K562 (cell line): ENCODE measurements around the gene NFILZ. TPM values are rescaled to one million over a fixed set of nuclear protein-coding genes. Genes with fewer than 3 reads are reported as not detected.

ENCODE experiments used
- ATAC-seq: fragments of 200-7000 bp; cut with Tn5 transposase; 3 replicates; pipeline ENCODE4 v1.9.1; 2020; ENCODE audit warnings: moderate library complexity
- BruUV-seq: library from RNA; stranded (reverse); fragments of 400-500 nt; replicated peaks from 2 replicates; lab custom pipeline; 2021; lab: Mats Ljungman, UMichigan
- CTCF ChIA-PET: fragments of 300-600 bp; formaldehyde crosslinking; extraction: SDS; loops from one replicate; lab custom pipeline; 2021; ENCODE audit warnings: low intra/inter-chr PET ratio; lab: Yijun Ruan, JAX
- POLR2A ChIA-PET: fragments of 300-600, 350-650 bp; sonication (Branson Sonifier 250); formaldehyde crosslinking; extraction: SDS; loops from one replicate; lab custom pipeline; 2021; ENCODE audit warnings: antibody characterized with exemption, inconsistent platforms; lab: Yijun Ruan, JAX
- DNase-seq, 4 experiments: peaks; one replicate each; pipeline versions ENCODE4 v3.0.0 to v3.0.0-alpha.2; 2011 to 2018; ENCODE audit warnings: low spot score in 3 of 4, mixed read lengths in 3 of 4; ENCODE audit errors: extremely low read depth in 1 of 4
- FAIRE-seq: peaks from 2 replicates; lab custom pipeline; 2011; peaks lifted over from hg19 to GRCh38; lab: Jason Lieb, UNC
- H2AFZ ChIP-seq: 2 replicates; pipeline ENCODE4 v1.6.0; 2011; ENCODE audit warnings: low read depth, low read length, control low read depth, inconsistent platforms
- H3K27ac ChIP-seq: fragments of 200-600 bp; 3 replicates; pipeline ENCODE4 v1.8.0; 2011; ENCODE audit warnings: low read depth, mild to moderate bottlenecking, control low read depth, inconsistent platforms, low read length, moderate library complexity, mixed read lengths; ENCODE audit errors: extremely low read depth
- H3K27me3 ChIP-seq, 2 experiments: fragments of 300-600 bp in 1 of 2; 2 replicates in 1 of 2; 3 replicates in 1 of 2; pipeline versions ENCODE4 v1.6.0 to v1.8.0; 2011; ENCODE audit warnings: inconsistent platforms in 2 of 2, low read length in 2 of 2, mild to moderate bottlenecking in 1 of 2, mixed read lengths in 1 of 2, moderate library complexity in 1 of 2; ENCODE audit not compliant: control insufficient read depth in 2 of 2, insufficient read depth in 2 of 2
- H3K36me3 ChIP-seq: fragments of 300-600 bp; 3 replicates; pipeline ENCODE4 v1.8.0; 2011; ENCODE audit warnings: mild to moderate bottlenecking, low read length, inconsistent platforms; ENCODE audit not compliant: control insufficient read depth, insufficient read depth
- H3K4me1 ChIP-seq, 2 experiments: fragments of 200-600 bp in 1 of 2; replicated peaks in 1 of 2; 2 replicates in 1 of 2; 3 replicates in 1 of 2; pipeline versions ENCODE4 v1.5.1 to v1.8.0; 2011; ENCODE audit warnings: inconsistent platforms in 2 of 2, low read length in 2 of 2, mild to moderate bottlenecking in 1 of 2, mixed read lengths in 1 of 2, moderate library complexity in 1 of 2; ENCODE audit not compliant: control insufficient read depth in 2 of 2, insufficient read depth in 2 of 2
- H3K4me2 ChIP-seq: 2 replicates; pipeline ENCODE4 v1.6.1; 2011; ENCODE audit warnings: low read length, control low read depth, inconsistent platforms, mixed read lengths; ENCODE audit not compliant: insufficient read depth
- H3K4me3 ChIP-seq: fragments of 200-600 bp; sonication (generic), shearing (Covaris generic); 2 replicates; pipeline ENCODE4 v1.5.1; 2016; ENCODE audit warnings: control low read depth, inconsistent platforms
- H3K79me2 ChIP-seq: fragments of 200-600 bp; 3 replicates; pipeline ENCODE4 v1.8.0; 2011; ENCODE audit warnings: low read length, inconsistent platforms; ENCODE audit not compliant: control insufficient read depth, insufficient read depth
- H3K9ac ChIP-seq, 2 experiments: 2 replicates each; pipeline versions ENCODE4 v1.6.0 to v1.6.1; 2011; ENCODE audit warnings: low read depth in 2 of 2, low read length in 2 of 2, control low read depth in 1 of 2, inconsistent platforms in 1 of 2, mild to moderate bottlenecking in 1 of 2, mixed read lengths in 1 of 2; ENCODE audit not compliant: insufficient read depth in 1 of 2
- H3K9me1 ChIP-seq: one replicate; pipeline ENCODE4 v1.6.0; 2011; ENCODE audit warnings: inconsistent platforms, mild to moderate bottlenecking, low read length, moderate library complexity; ENCODE audit not compliant: control insufficient read depth, insufficient read depth
- H3K9me3 ChIP-seq: replicated peaks from 2 replicates; pipeline ENCODE4 v1.5.1; 2011; ENCODE audit warnings: low read depth, low read length, inconsistent platforms; ENCODE audit not compliant: control insufficient read depth, insufficient read depth
- H4K20me1 ChIP-seq: replicated peaks from 2 replicates; pipeline ENCODE4 v1.6.1; 2011; ENCODE audit warnings: low read length, inconsistent platforms, mixed read lengths; ENCODE audit not compliant: control insufficient read depth, insufficient read depth
- EZH2 ChIP-seq: IDR thresholded peaks from 2 replicates; pipeline ENCODE4 v1.6.1; 2012; ENCODE audit warnings: low read depth, mild to moderate bottlenecking, inconsistent platforms, low read length, borderline replicate concordance
- FOXA1 ChIP-seq: fragments of 450-650 bp; IDR thresholded peaks from 2 replicates; pipeline ENCODE4 v1.6.1; 2016; ENCODE audit warnings: mild to moderate bottlenecking, borderline replicate concordance
- RBM25 ChIP-seq: fragments of 200-400 bp; formaldehyde crosslinking; IDR thresholded peaks from 2 replicates; pipeline ENCODE4 v1.6.1; 2018; ENCODE audit warnings: low read length, low read depth, moderate library complexity; ENCODE audit not compliant: severe bottlenecking
- TRIM28 ChIP-seq: fragments of 450-650 bp; IDR thresholded peaks from 2 replicates; pipeline ENCODE4 v1.6.1; 2017
- ZNF184 ChIP-seq: sonication (generic); formaldehyde crosslinking; IDR thresholded peaks from 2 replicates; pipeline ENCODE4 v1.5.0; 2020; ENCODE audit warnings: missing genetic modification reagents
- WGBS: fragments of 100-300 bp; shearing (Covaris generic); methylation state at CpG from one replicate; pipeline ENCODE4 v1.1.6; 2016; ENCODE audit warnings: low coverage, mixed read lengths; ENCODE audit not compliant: insufficient coverage; ENCODE audit errors: missing lambda C conversion rate; 5-methylcytosine and 5-hydroxymethylcytosine counted together
- in situ Hi-C: fragments of 300-500 bp; cut with MboI; formaldehyde crosslinking; loops from 4 replicates; pipeline ENCODE4 v1.15.0; 2018; ENCODE audit warnings: inconsistent platforms, mixed read lengths
- intact Hi-C: fragments of 100-400 bp; cut with micrococcal nuclease; formaldehyde crosslinking; loops from 2 replicates; pipeline ENCODE4 v1.14.2; 2022
- polyA plus RNA-seq, 8 experiments: library from polyadenylated mRNA; depleted of rRNA in 4 of 8; stranded (reverse) in 5 of 8; unstranded in 3 of 8; fragments of >200 nt; fragmentation: Nextera tagmentation in 2 of 8; fragmentation: Illumina TruSeq in 1 of 8; extraction: Ambion mirVana in 2 of 8; extraction: Trizol in 1 of 8; gene quantifications; 2 replicates each; pipeline versions ENCODE4 v1.2.1 to v1.2.3, GENCODE V29; 2011 to 2014; ENCODE audit warnings: inconsistent platforms in 1 of 8, missing spikeins in 1 of 8
- total RNA-seq, 7 experiments: library from RNA; depleted of rRNA in 6 of 7; stranded (reverse); fragments of >200 nt in 6 of 7; fragmentation: Illumina TruSeq in 2 of 7; extraction: Trizol in 2 of 7; gene quantifications; 2 replicates each; pipeline versions ENCODE4 v1.2.1 to v1.2.3, GENCODE V29; 2011 to 2021; ENCODE audit warnings: low replicate concordance in 1 of 7

The NFILZ gene
- total and polyA plus RNA-seq, 9 of the 15 experiments (the other 6 are each of a cell fraction or from before 2014, with no cell fraction given) = not detected

DNA sequence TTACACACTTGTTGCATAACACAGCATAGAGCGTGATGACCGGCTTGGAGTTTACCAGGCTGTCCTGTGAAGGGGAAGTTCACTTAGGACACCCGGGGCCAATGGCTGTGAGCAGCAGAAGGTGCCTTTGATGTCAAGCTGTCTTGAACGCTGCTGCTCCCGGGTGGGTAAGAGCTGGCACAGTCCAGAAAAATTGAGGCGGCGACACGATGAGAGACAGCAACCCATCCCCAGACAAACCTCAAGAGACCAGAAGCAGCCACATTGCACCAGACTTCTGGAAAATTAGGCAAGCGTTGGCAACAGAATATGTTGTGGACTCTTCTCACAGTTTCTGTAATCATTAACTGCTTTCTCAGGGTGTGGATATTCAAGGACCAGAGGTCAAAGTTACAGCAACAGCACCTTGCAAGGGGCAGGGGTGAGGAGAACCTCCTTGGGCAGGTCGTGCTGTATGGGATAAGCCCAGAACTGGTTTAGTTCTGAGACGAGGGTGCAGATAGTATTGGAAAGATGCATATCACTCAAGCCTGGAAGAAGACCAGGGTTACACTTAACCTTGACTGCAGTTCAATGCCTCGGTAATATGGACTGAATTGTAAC, 10.1 kb downstream of the NFILZ start:
- Histone ChIP-seq H3K4me2 (no peak overlapping the region), H3K4me1 (no peaks in the 10 kb centered on the region)
- TF ChIP-seq TRIM28 (0 out of 2 replicates have a peak, but pooled peaks have one; percentile 61), FOXA1 (no peak), ZNF184 (CRISPR knock-in tag) (peak; percentile 92), EZH2 (no peak), RBM25 (peak; percentile 40)
- TF ChIP-seq, all 486 proteins: peak for 3
- Histone ChIP-seq H3K9me3 (no peaks in the 10 kb centered on the region), H2AFZ (no peak overlapping the region), H4K20me1 (no peaks in the 10 kb centered on the region), H3K9me1 (no peaks in the 10 kb centered on the region), H3K79me2 (no peaks in the 10 kb centered on the region), H3K9ac (no peak overlapping the region), H3K27ac (no peak overlapping the region), H3K36me3 (no peaks in the 10 kb centered on the region), H3K4me3 (no peak overlapping the region), H3K27me3 (peaks cover 3 to 12% of the 10 kb centered on the region in 2 experiments; a peak in 3 of 5 replicates)
- no peak for DNase-seq
- POLR2A ChIA-PET = interaction anchor here (0.7 kb wide), 1 partner anchor 62 kb away, joined by 4 read pairs; no protein-coding TSS in a partner anchor
- CTCF ChIA-PET = no interaction called here
- ATAC-seq = no peak
- peak; percentile 15 for FAIRE-seq
- intact Hi-C loops = no loop called here
- in situ Hi-C loops = loop anchor here (5.0 kb wide), 1 partner anchor 437 kb away; no protein-coding TSS in a partner anchor
- WGBS = under 1% methylated on average over 12 of the region's 12 CpGs
- no TSS peak for BruUV-seq
